HepG2 (cell line): ENCODE data around the gene BUB1. TPM values are rescaled to one million over a fixed set of nuclear protein-coding genes. Genes with fewer than 3 reads are reported as not detected.
"Not testable (repeated sequence)": the region's sequence is repeated elsewhere in the genome, so short reads cannot be mapped to it uniquely, and the experiment has no call there.

Experiments
- ATAC-seq: fragments of 200-7000 bp; cut with Tn5 transposase; 3 replicates; pipeline ENCODE4 v1.9.1; 2020; ENCODE audit warnings: mild to moderate bottlenecking, moderate library complexity
- BruUV-seq: library from RNA; stranded (reverse); fragments of 400-500 nt; replicated peaks from 2 replicates; lab custom pipeline; 2021; lab: Mats Ljungman, UMichigan
- CTCF ChIA-PET: fragments of 300-600 bp; formaldehyde crosslinking; extraction: SDS; loops from one replicate; lab custom pipeline; 2021; ENCODE audit warnings: low total read pairs, inconsistent platforms, low intra/inter-chr PET ratio; lab: Yijun Ruan, JAX
- POLR2A ChIA-PET: fragments of 350-600 bp; sonication (Branson Sonifier 250); formaldehyde crosslinking; loops from one replicate; lab custom pipeline; 2020; ENCODE audit warnings: antibody characterized with exemption, inconsistent platforms; lab: Yijun Ruan, JAX
- DNase-seq: peaks from one replicate; pipeline ENCODE4 v3.0.0-alpha.2; 2015; ENCODE audit warnings: low spot score
- FAIRE-seq: peaks from 3 replicates; lab custom pipeline; 2011; peaks lifted over from hg19 to GRCh38; lab: Jason Lieb, UNC
- H2AFZ ChIP-seq: one replicate; pipeline ENCODE4 v1.6.1; 2011; ENCODE audit warnings: low read length, inconsistent platforms
- H3K27ac ChIP-seq: fragments of 300-600 bp; 3 replicates; pipeline ENCODE4 v1.8.0; 2011; ENCODE audit warnings: mixed run types, mild to moderate bottlenecking, mixed read lengths, low read length, inconsistent platforms; ENCODE audit not compliant: insufficient read depth; ENCODE audit errors: extremely low read length
- H3K27me3 ChIP-seq, 2 experiments: fragments of 200-600 bp in 1 of 2; 2 replicates in 1 of 2; 3 replicates in 1 of 2; pipeline versions ENCODE4 v1.6.0 to v1.8.0; 2011; ENCODE audit warnings: low read length in 2 of 2, mild to moderate bottlenecking in 2 of 2, moderate library complexity in 2 of 2, inconsistent platforms in 1 of 2; ENCODE audit not compliant: insufficient read depth in 2 of 2, control insufficient read depth in 1 of 2
- H3K36me3 ChIP-seq, 2 experiments: fragments of 200-600 bp in 1 of 2; replicated peaks in 1 of 2; 2 replicates in 1 of 2; 3 replicates in 1 of 2; pipeline versions ENCODE4 v1.5.1 to v1.8.0; 2011; ENCODE audit warnings: low read length in 2 of 2, inconsistent platforms in 1 of 2; ENCODE audit not compliant: insufficient read depth in 2 of 2, control insufficient read depth in 1 of 2
- H3K4me1 ChIP-seq: 2 replicates; pipeline ENCODE4 v1.5.1; 2012; ENCODE audit warnings: low read length, inconsistent platforms; ENCODE audit not compliant: insufficient read depth
- H3K4me2 ChIP-seq: 2 replicates; pipeline ENCODE4 v1.6.0; 2011; ENCODE audit warnings: low read depth, low read length, inconsistent platforms
- H3K4me3 ChIP-seq, 3 experiments: fragments of 200-600 bp in 1 of 3; sonication (generic), shearing (Covaris generic) in 1 of 3; replicated peaks in 1 of 3; 2 replicates each; pipeline ENCODE4 v1.5.1; 2011 to 2016; ENCODE audit warnings: low read length in 3 of 3, inconsistent platforms in 2 of 3, low read depth in 2 of 3, mild to moderate bottlenecking in 2 of 3, control low read depth in 1 of 3, mixed read lengths in 1 of 3; ENCODE audit not compliant: insufficient read depth in 1 of 3
- H3K79me2 ChIP-seq: one replicate; pipeline ENCODE4 v1.6.1; 2011; ENCODE audit warnings: low read length, inconsistent platforms; ENCODE audit not compliant: insufficient read depth
- H3K9ac ChIP-seq: 2 replicates; pipeline ENCODE4 v1.6.0; 2011; ENCODE audit warnings: mild to moderate bottlenecking, low read depth, low read length, inconsistent platforms; ENCODE audit not compliant: insufficient read depth
- H3K9me3 ChIP-seq: 2 replicates; pipeline ENCODE4 v1.5.1; 2012; ENCODE audit warnings: mild to moderate bottlenecking, low read length
- H4K20me1 ChIP-seq: 2 replicates; pipeline ENCODE4 v1.6.0; 2011; ENCODE audit warnings: inconsistent platforms, mild to moderate bottlenecking, low read length, moderate library complexity; ENCODE audit not compliant: insufficient read depth
- HNRNPL ChIP-seq: fragments of 200-400 bp; formaldehyde crosslinking; IDR thresholded peaks from 2 replicates; pipeline ENCODE4 v1.6.1; 2017; ENCODE audit warnings: mild to moderate bottlenecking, low read depth, low read length
- MAFK ChIP-seq, 2 experiments: IDR thresholded peaks in 1 of 2; conservative IDR thresholded peaks in 1 of 2; 2 replicates each; pipeline ENCODE4 v1.6.1; 2011; ENCODE audit warnings: improper control_type of control experiment in 2 of 2, low read length in 2 of 2
- RNF2 ChIP-seq: fragments of 450-650 bp; conservative IDR thresholded peaks from 2 replicates; pipeline ENCODE4 v1.6.1; 2016; ENCODE audit warnings: low read depth
- TAF15 ChIP-seq: fragments of 200-400 bp; formaldehyde crosslinking; IDR thresholded peaks from one replicate; pipeline ENCODE4 v1.6.1; 2018; ENCODE audit warnings: mild to moderate bottlenecking, low read depth, low read length; ENCODE audit not compliant: poor library complexity, severe bottlenecking
- TFDP1 ChIP-seq: IDR thresholded peaks from 2 replicates; pipeline ENCODE4 v1.6.1; 2016; ENCODE audit warnings: missing compliant biosample characterization, missing genetic modification reagents, borderline replicate concordance
- ZNF253 ChIP-seq: sonication (generic); formaldehyde crosslinking; IDR thresholded peaks from 2 replicates; pipeline ENCODE4 v1.8.0; 2022; ENCODE audit warnings: mild to moderate bottlenecking, missing genetic modification reagents, borderline replicate concordance
- ZNF382 ChIP-seq: sonication (generic); formaldehyde crosslinking; IDR thresholded peaks from 2 replicates; pipeline ENCODE4 v1.5.0; 2020; ENCODE audit warnings: missing genetic modification reagents, mild to moderate bottlenecking, borderline replicate concordance
- ZSCAN31 ChIP-seq: sonication (generic); formaldehyde crosslinking; IDR thresholded peaks from 2 replicates; pipeline ENCODE4 v1.5.0; 2020; ENCODE audit warnings: low read depth, mild to moderate bottlenecking, missing genetic modification reagents
- WGBS: methylation state at CpG from one replicate; pipeline ENCODE4 v1.1.6; 2017; ENCODE audit warnings: low lambda C conversion rate; 5-methylcytosine and 5-hydroxymethylcytosine counted together
- in situ Hi-C: cut with HindIII; loops from 2 replicates; pipeline ENCODE4 v1.10.0; 2017; ENCODE audit warnings: low pct_unique_long_range_greater_than_20kb; ENCODE audit not compliant: extremely low pct_ligation_motif_present
- intact Hi-C: fragments of 100-400 bp; cut with micrococcal nuclease; formaldehyde crosslinking; loops from one replicate; pipeline ENCODE4 v1.10.0; 2022; ENCODE audit not compliant: unreplicated experiment
- polyA plus RNA-seq, 8 experiments: library from polyadenylated mRNA; depleted of rRNA in 3 of 8; stranded (reverse) in 7 of 8; unstranded in 1 of 8; fragments of >200 nt; fragmentation: Illumina TruSeq in 4 of 8; extraction: Trizol in 4 of 8; gene quantifications; 2 replicates each; pipeline versions ENCODE4 v1.2.1 to v1.2.3, GENCODE V29; 2011 to 2016; ENCODE audit warnings: low read depth in 4 of 8, missing spikeins in 1 of 8, mixed read lengths in 1 of 8; ENCODE audit not compliant: insufficient read depth in 1 of 8
- total RNA-seq, 5 experiments: library from RNA; depleted of rRNA; stranded (reverse); fragments of >200 nt; fragmentation: Illumina TruSeq; extraction: Trizol; gene quantifications; 2 replicates each; pipeline ENCODE4 v1.2.3, GENCODE V29; 2016; ENCODE audit warnings: low read depth in 1 of 5

BUB1 gene
- total and polyA plus RNA-seq, 2 of the 13 experiments (the other 11 are each of a cell fraction or from before 2014, with no cell fraction given): 27.8 to 52.6 TPM

GRCh38 chr2:110687775-110688484 lies 10.1 kb upstream of the BUB1 start:
- H2AFZ ChIP-seq, ATAC-seq, H3K9me3 ChIP-seq, CTCF ChIA-PET, BruUV-seq, intact Hi-C loops, FAIRE-seq, POLR2A ChIA-PET, H3K27ac ChIP-seq, H3K4me3 ChIP-seq, H3K36me3 ChIP-seq, H3K4me2 ChIP-seq, H3K79me2 ChIP-seq, in situ Hi-C loops, H4K20me1 ChIP-seq, DNase-seq, H3K9ac ChIP-seq: not testable (repeated sequence)
- Histone ChIP-seq H3K27me3 (peaks cover 0 to 18% of the 10 kb centered on the region in 2 experiments; a peak in 3 of 5 replicates), H3K4me1 (peaks cover 10% of the 10 kb centered on the region)
- WGBS: 31% methylated on average over 9 of the region's 9 CpGs

GRCh38 chr2:110682872-110683271 lies 5.0 kb upstream of the BUB1 start:
- POLR2A ChIA-PET: no interaction called here
- 29% methylated on average over 1 of the region's 1 CpG for WGBS
- ATAC-seq: no peak
- Histone ChIP-seq H3K4me1 (peaks cover 12% of the 10 kb centered on the region), H3K4me2 (no peak overlapping the region), H4K20me1 (no peaks in the 10 kb centered on the region), H2AFZ (no peak overlapping the region), H3K79me2 (no peaks in the 10 kb centered on the region), H3K36me3 (no peaks in the 10 kb centered on the region), H3K27ac (no peak overlapping the region), H3K9ac (no peak overlapping the region), H3K4me3 (no peak overlapping the region), H3K9me3 (peaks cover 9% of the 10 kb centered on the region; the same call in 1 of the 2 replicates)
- in situ Hi-C loops: no loop called here
- no peak for DNase-seq
- intact Hi-C loops: no loop called here
- no peak for FAIRE-seq
- no TSS peak for BruUV-seq
- CTCF ChIA-PET: no interaction called here
- TF ChIP-seq TFDP1 (CRISPR knock-in tag) (no peak), ZSCAN31 (CRISPR knock-in tag) (no peak), RNF2 (no peak), TAF15 (no peak), HNRNPL (no peak), ZNF382 (CRISPR knock-in tag) (no peak), MAFK (conservative IDR thresholded peaks at IDR 0.05 in 1 of 2, IDR thresholded peaks at IDR 0.05 in 1 of 2; ENCODE audit: low read length in 2 of 2) (peak; percentile 69 to 73), ZNF253 (CRISPR knock-in tag) (no peak)
- TF ChIP-seq, all 625 proteins: peak for 1
- peaks cover 0 to 31% of the 10 kb centered on the region in 2 experiments; a peak in 3 of 5 replicates for H3K27me3 ChIP-seq
